H1 (cell line): ENCODE measurements around the gene ATP6V1A. TPM values are rescaled to one million over a fixed set of nuclear protein-coding genes. Genes with fewer than 3 reads are reported as not detected.
A peak's percentile ranks its signal among the peaks of the same experiment; 100 is the strongest.

Experiments
- CTCF ChIA-PET: fragments of 300-600 bp; sonication (Branson Sonifier 250); formaldehyde crosslinking; loops from one replicate; lab custom pipeline; 2021; ENCODE audit not compliant: partially characterized antibody; lab: Charles Lee
- POLR2A ChIA-PET: fragments of 300-600 bp; sonication (Branson Sonifier 250); formaldehyde crosslinking; loops from one replicate; lab custom pipeline; 2021; ENCODE audit warnings: inconsistent platforms; ENCODE audit not compliant: partially characterized antibody; lab: Charles Lee
- DNase-seq, 2 experiments: peaks; one replicate each; pipeline versions ENCODE4 v3.0.0 to v3.0.0-alpha.2; 2010 to 2022; ENCODE audit warnings: low spot score in 2 of 2, low read depth in 1 of 2, mixed read lengths in 1 of 2
- FAIRE-seq: peaks from 2 replicates; lab custom pipeline; 2011; peaks lifted over from hg19 to GRCh38; lab: Jason Lieb, UNC
- H2AFZ ChIP-seq: 2 replicates; pipeline ENCODE4 v1.8.1; 2012; ENCODE audit warnings: low read length, inconsistent platforms
- H2AK5ac ChIP-seq: 2 replicates; pipeline ENCODE4 v1.6.1; 2013; ENCODE audit warnings: low read depth, low read length
- H2BK120ac ChIP-seq: replicated peaks from 2 replicates; pipeline ENCODE3; 2013; ENCODE audit warnings: low read depth, low read length, inconsistent platforms
- H2BK12ac ChIP-seq: 2 replicates; pipeline ENCODE4 v1.6.1; 2013; ENCODE audit warnings: low read depth, low read length
- H2BK15ac ChIP-seq: 2 replicates; pipeline ENCODE4 v1.6.1; 2013; ENCODE audit warnings: low read length
- H2BK20ac ChIP-seq: 2 replicates; pipeline ENCODE4 v1.6.1; 2013; ENCODE audit warnings: low read length
- H2BK5ac ChIP-seq: 2 replicates; pipeline ENCODE4 v1.6.1; 2013; ENCODE audit warnings: low read depth, low read length
- H3K14ac ChIP-seq: 2 replicates; pipeline ENCODE4 v1.6.1; 2013; ENCODE audit warnings: inconsistent platforms; ENCODE audit not compliant: insufficient read length
- H3K18ac ChIP-seq: 2 replicates; pipeline ENCODE4 v1.6.1; 2013; ENCODE audit warnings: low read length; ENCODE audit errors: extremely low read depth
- H3K23ac ChIP-seq: 2 replicates; pipeline ENCODE4 v1.6.1; 2013; ENCODE audit warnings: inconsistent platforms; ENCODE audit not compliant: insufficient read length
- H3K23me2 ChIP-seq: 2 replicates; pipeline ENCODE4 v1.6.1; 2013; ENCODE audit warnings: low read depth, low read length
- H3K27ac ChIP-seq: 2 replicates; pipeline ENCODE4 v1.6.1; 2011; ENCODE audit warnings: low read depth, low read length, inconsistent platforms
- H3K27me3 ChIP-seq, 4 experiments: replicated peaks in 1 of 4; 1 replicate in 1 of 4; 2 replicates in 3 of 4; pipeline versions ENCODE4 v1.6.1 to v1.8.1; 2011 to 2013; ENCODE audit warnings: low read length in 3 of 4, mild to moderate bottlenecking in 3 of 4, inconsistent platforms in 2 of 4, mixed read lengths in 2 of 4, moderate library complexity in 1 of 4; ENCODE audit not compliant: control insufficient read depth in 3 of 4, insufficient read depth in 3 of 4; ENCODE audit errors: extremely low read depth in 1 of 4
- H3K36me3 ChIP-seq, 4 experiments: 2 replicates each; pipeline versions ENCODE4 v1.6.1 to v1.8.1; 2011 to 2013; ENCODE audit warnings: mild to moderate bottlenecking in 4 of 4, low read length in 3 of 4, moderate library complexity in 2 of 4, control low read depth in 1 of 4, inconsistent platforms in 1 of 4; ENCODE audit not compliant: insufficient read depth in 4 of 4, control insufficient read depth in 2 of 4
- H3K4ac ChIP-seq: replicated peaks from 2 replicates; pipeline ENCODE3; 2013; ENCODE audit warnings: low read length, low read depth, mixed read lengths, inconsistent platforms; ENCODE audit not compliant: insufficient read length
- H3K4me1 ChIP-seq, 4 experiments: replicated peaks in 1 of 4; 1 replicate in 1 of 4; 2 replicates in 3 of 4; pipeline versions ENCODE4 v1.6.1 to v1.8.1; 2011 to 2013; ENCODE audit warnings: low read length in 3 of 4, inconsistent platforms in 2 of 4, mixed read lengths in 1 of 4; ENCODE audit not compliant: insufficient read depth in 4 of 4, control insufficient read depth in 3 of 4
- H3K4me2 ChIP-seq, 2 experiments: 2 replicates each; pipeline versions ENCODE4 v1.6.1 to v1.8.1; 2011 to 2013; ENCODE audit warnings: low read depth in 2 of 2, low read length in 2 of 2, control low read depth in 1 of 2, inconsistent platforms in 1 of 2, mild to moderate bottlenecking in 1 of 2; ENCODE audit not compliant: insufficient read depth in 1 of 2
- H3K4me3 ChIP-seq, 4 experiments: fragments of 200-600, 300-600 bp in 1 of 4; sonication (generic), shearing (Covaris generic), sonication (Bioruptor Twin) in 1 of 4; 2 replicates each; pipeline versions ENCODE4 v1.5.1 to v1.8.1; 2011 to 2016; ENCODE audit warnings: low read length in 4 of 4, low read depth in 3 of 4, control low read depth in 2 of 4, inconsistent platforms in 2 of 4, mild to moderate bottlenecking in 2 of 4, mixed read lengths in 1 of 4, moderate library complexity in 1 of 4; ENCODE audit not compliant: insufficient read depth in 2 of 4; ENCODE audit errors: extremely low read depth in 1 of 4
- H3K56ac ChIP-seq: replicated peaks from 2 replicates; pipeline ENCODE3; 2013; ENCODE audit warnings: low read depth, mild to moderate bottlenecking, mixed read lengths, low read length, inconsistent platforms; ENCODE audit not compliant: insufficient read length
- H3K79me1 ChIP-seq: 2 replicates; pipeline ENCODE4 v1.6.1; 2013; ENCODE audit warnings: low read depth, low read length, control low read depth
- H3K79me2 ChIP-seq, 2 experiments: 2 replicates each; pipeline versions ENCODE4 v1.6.1 to v1.8.1; 2012 to 2013; ENCODE audit warnings: low read length in 2 of 2, mild to moderate bottlenecking in 2 of 2, inconsistent platforms in 1 of 2; ENCODE audit not compliant: insufficient read depth in 2 of 2, control insufficient read depth in 1 of 2
- H3K9ac ChIP-seq, 4 experiments: replicated peaks in 1 of 4; 1 replicate in 1 of 4; 2 replicates in 3 of 4; pipeline versions ENCODE4 v1.6.1 to v1.8.1; 2011 to 2013; ENCODE audit warnings: low read depth in 3 of 4, low read length in 3 of 4, control low read depth in 2 of 4, mild to moderate bottlenecking in 2 of 4, moderate library complexity in 2 of 4, inconsistent platforms in 1 of 4; ENCODE audit errors: extremely low read depth in 1 of 4
- H3K9me3 ChIP-seq, 2 experiments: 2 replicates each; pipeline versions ENCODE4 v1.6.1 to v1.8.1; 2012 to 2013; ENCODE audit warnings: mild to moderate bottlenecking in 2 of 2, moderate library complexity in 2 of 2, control low read depth in 1 of 2, inconsistent platforms in 1 of 2, low read depth in 1 of 2, low read length in 1 of 2, mixed read lengths in 1 of 2; ENCODE audit not compliant: insufficient read depth in 2 of 2
- H4K20me1 ChIP-seq, 2 experiments: replicated peaks in 1 of 2; 2 replicates each; pipeline versions ENCODE3 to v1.8.1; 2011 to 2013; ENCODE audit warnings: inconsistent platforms in 2 of 2, low read length in 2 of 2, mild to moderate bottlenecking in 1 of 2; ENCODE audit not compliant: insufficient read depth in 2 of 2, control insufficient read depth in 1 of 2
- H4K5ac ChIP-seq: 2 replicates; pipeline ENCODE4 v1.6.1; 2013; ENCODE audit warnings: low read length, low read depth, mixed read lengths, inconsistent platforms; ENCODE audit not compliant: insufficient read length
- H4K8ac ChIP-seq: 2 replicates; pipeline ENCODE4 v1.8.0; 2013; ENCODE audit warnings: mild to moderate bottlenecking, moderate library complexity, low read length, inconsistent platforms; ENCODE audit not compliant: insufficient read depth; ENCODE audit errors: extremely low read depth
- H4K91ac ChIP-seq: replicated peaks from 2 replicates; pipeline ENCODE3; 2013; ENCODE audit warnings: low read length, mixed read lengths, inconsistent platforms; ENCODE audit not compliant: insufficient read length
- ATF3 ChIP-seq: IDR thresholded peaks from 2 replicates; pipeline ENCODE4 v1.6.1; 2011; ENCODE audit warnings: low read depth, mild to moderate bottlenecking, low read length; ENCODE audit not compliant: insufficient read depth
- BCL11A ChIP-seq, 2 experiments: IDR thresholded peaks; one replicate each; pipeline ENCODE4 v1.6.1; 2011; ENCODE audit warnings: low read depth in 2 of 2, low read length in 2 of 2, mild to moderate bottlenecking in 2 of 2
- EZH2 ChIP-seq: fragments of 200-600 bp; sonication (generic); IDR thresholded peaks from 2 replicates; pipeline ENCODE4 v1.7.1; 2012; ENCODE audit warnings: low read depth, mild to moderate bottlenecking, moderate library complexity, low read length, inconsistent platforms; ENCODE audit not compliant: severe bottlenecking
- HDAC2 ChIP-seq, 2 experiments: fragments of 300-600 bp in 1 of 2; sonication (generic) in 1 of 2; IDR thresholded peaks; 2 replicates each; pipeline ENCODE4 v1.6.1; 2011 to 2012; ENCODE audit warnings: low read depth in 2 of 2, low read length in 2 of 2, mild to moderate bottlenecking in 2 of 2, moderate library complexity in 2 of 2, borderline replicate concordance in 1 of 2, inconsistent platforms in 1 of 2
- JUN ChIP-seq: IDR thresholded peaks from 2 replicates; pipeline ENCODE4 v1.6.1; 2011; ENCODE audit warnings: low read depth, mild to moderate bottlenecking, improper control_type of control experiment, low read length
- KDM1A ChIP-seq: fragments of 200-600, 300-600 bp; sonication (generic); IDR thresholded peaks from 2 replicates; pipeline ENCODE4 v1.7.1; 2016; ENCODE audit warnings: mild to moderate bottlenecking, low read length, borderline replicate concordance
- MAFK ChIP-seq: IDR thresholded peaks from 2 replicates; pipeline ENCODE4 v1.6.1; 2012; ENCODE audit warnings: low read depth, mild to moderate bottlenecking, improper control_type of control experiment, low read length
- MAX ChIP-seq: IDR thresholded peaks from 2 replicates; pipeline ENCODE4 v1.6.1; 2012; ENCODE audit warnings: inconsistent platforms
- POU5F1 ChIP-seq: IDR thresholded peaks from 2 replicates; pipeline ENCODE4 v1.6.1; 2011; ENCODE audit warnings: low read depth, mild to moderate bottlenecking, low read length, moderate library complexity
- RAD21 ChIP-seq, 2 experiments: IDR thresholded peaks in 1 of 2; conservative IDR thresholded peaks in 1 of 2; 2 replicates each; pipeline ENCODE4 v1.6.1; 2011; ENCODE audit warnings: low read depth in 2 of 2, low read length in 2 of 2, improper control_type of control experiment in 1 of 2, inconsistent platforms in 1 of 2, mild to moderate bottlenecking in 1 of 2, moderate library complexity in 1 of 2
- SP1 ChIP-seq: IDR thresholded peaks from 2 replicates; pipeline ENCODE4 v1.6.1; 2011; ENCODE audit warnings: low read depth, low read length
- SP4 ChIP-seq: IDR thresholded peaks from 2 replicates; pipeline ENCODE4 v1.6.1; 2012; ENCODE audit warnings: low read length, inconsistent platforms
- TAF1 ChIP-seq: IDR thresholded peaks from 2 replicates; pipeline ENCODE4 v1.6.1; 2011; ENCODE audit warnings: mild to moderate bottlenecking, low read depth, low read length
- TCF12 ChIP-seq: IDR thresholded peaks from 2 replicates; pipeline ENCODE4 v1.6.1; 2011; ENCODE audit warnings: low read depth, mild to moderate bottlenecking, low read length
- polyA plus RNA-seq, 7 experiments: library from polyadenylated mRNA; depleted of rRNA in 3 of 7; stranded (reverse) in 5 of 7; unstranded in 2 of 7; fragments of >200 nt in 5 of 7; fragments of 200-250 nt in 2 of 7; gene quantifications; 1 replicate in 5 of 7; 2 replicates in 1 of 7; 4 replicates in 1 of 7; pipeline versions ENCODE4 v1.2.1 to v1.2.3, GENCODE V29; 2011 to 2013; ENCODE audit warnings: missing spikeins in 2 of 7, mixed read lengths in 2 of 7
- total RNA-seq: library from RNA; stranded (reverse); fragmentation: NEBNext Ultra II Directional; extraction: Animal tissue kit (Norgen Biotek cat#: 25700); gene quantifications from 2 replicates; pipeline ENCODE4 v1.2.1, GENCODE V29; 2021

Gene ATP6V1A
- total and polyA plus RNA-seq, 2 of the 8 experiments (the other 6 are each of a cell fraction or from before 2014, with no cell fraction given), result 15.4 to 90.9 TPM

- no peak overlapping the region for H3K4ac ChIP-seq
- peak overlapping the region; percentile 57 for H4K5ac ChIP-seq
- no peak overlapping the region for H2AFZ ChIP-seq
- H4K20me1 ChIP-seq, result no peaks in the 10 kb centered on the region
- DNase-seq, result no peak
- H4K8ac ChIP-seq, result no peak overlapping the region
- no peak overlapping the region for H2BK20ac ChIP-seq
- H3K23ac ChIP-seq, result no peak overlapping the region
- H3K27me3 ChIP-seq, result no peaks in the 10 kb centered on the region
- no peak overlapping the region for H2AK5ac ChIP-seq
- H3K36me3 ChIP-seq, result peaks cover 0 to 3% (median 0%) of the 10 kb centered on the region in 4 experiments; a peak in 6 of 8 replicates
- POLR2A ChIA-PET, result interaction anchor here (1.0 to 1.5 kb wide), 3 partner anchors 13 to 42 kb away, joined by 3 to 8 read pairs (median 3); partner anchors contain the start of gene ATP6V1A
- H3K18ac ChIP-seq, result no peak overlapping the region
- H3K79me1 ChIP-seq, result no peaks in the 10 kb centered on the region
- no peak overlapping the region for H2BK5ac ChIP-seq
- no peaks in the 10 kb centered on the region for H3K23me2 ChIP-seq
- H4K91ac ChIP-seq, result no peak overlapping the region
- no peak overlapping the region for H2BK12ac ChIP-seq
- H3K4me1 ChIP-seq, result peaks cover 0 to 3% (median 0%) of the 10 kb centered on the region in 4 experiments; a peak in 1 of 7 replicates
- no peak overlapping the region for H3K4me3 ChIP-seq
- no peaks in the 10 kb centered on the region for H3K9me3 ChIP-seq
- no peak overlapping the region for H3K14ac ChIP-seq
- no peak overlapping the region for H3K4me2 ChIP-seq
- peak; percentile 7 for FAIRE-seq
- H2BK15ac ChIP-seq, result no peak overlapping the region
- no peak overlapping the region for H3K56ac ChIP-seq
- CTCF ChIA-PET, result interaction anchor here (0.9 kb wide), 1 partner anchor 46 kb away, joined by 3 read pairs; no protein-coding TSS in a partner anchor
- H3K27ac ChIP-seq, result no peak overlapping the region
- no peak overlapping the region for H3K9ac ChIP-seq
- H3K79me2 ChIP-seq, result no peaks in the 10 kb centered on the region
- no peak overlapping the region for H2BK120ac ChIP-seq
- TF ChIP-seq SP1 (no peak), JUN (no peak), RAD21 (IDR thresholded peaks at IDR 0.05 in 1 of 2, conservative IDR thresholded peaks at IDR 0.05 in 1 of 2; ENCODE audit: low read depth in 2 of 2, low read length in 2 of 2) (no peak), HDAC2 (IDR thresholded peaks at IDR 0.05; ENCODE audit: borderline replicate concordance in 1 of 2, low read depth in 2 of 2, low read length in 2 of 2) (no peak), BCL11A (IDR thresholded peaks at IDR 0.05; ENCODE audit: low read depth in 2 of 2, low read length in 2 of 2) (no peak), KDM1A (no peak), EZH2 (no peak), MAX (no peak), MAFK (no peak), TCF12 (no peak), TAF1 (no peak), SP4 (no peak), ATF3 (no peak), POU5F1 (no peak)
These were observed 36.6 kb downstream of the ATP6V1A start for GRCh38 chr3:113783463-113783862.
